OCI-LY7 (cell line): ENCODE results near the gene SYNPO.

Source experiments
- CTCF ChIP-seq: fragments of 200-600 bp; sonication (generic); conservative IDR thresholded peaks from 2 replicates; pipeline ENCODE4 v1.5.1; 2014; ENCODE audit warnings: mild to moderate bottlenecking, antibody characterized with exemption, low read length, moderate library complexity, mixed read lengths
- EZH2phosphoT487 ChIP-seq: fragments of 200-600 bp; sonication (generic); IDR thresholded peaks from 2 replicates; pipeline ENCODE4 v1.6.1; 2018; ENCODE audit warnings: low read depth, borderline replicate concordance, mild to moderate bottlenecking, mixed run types, antibody characterized with exemption, low read length, moderate library complexity, mixed read lengths

DNA sequence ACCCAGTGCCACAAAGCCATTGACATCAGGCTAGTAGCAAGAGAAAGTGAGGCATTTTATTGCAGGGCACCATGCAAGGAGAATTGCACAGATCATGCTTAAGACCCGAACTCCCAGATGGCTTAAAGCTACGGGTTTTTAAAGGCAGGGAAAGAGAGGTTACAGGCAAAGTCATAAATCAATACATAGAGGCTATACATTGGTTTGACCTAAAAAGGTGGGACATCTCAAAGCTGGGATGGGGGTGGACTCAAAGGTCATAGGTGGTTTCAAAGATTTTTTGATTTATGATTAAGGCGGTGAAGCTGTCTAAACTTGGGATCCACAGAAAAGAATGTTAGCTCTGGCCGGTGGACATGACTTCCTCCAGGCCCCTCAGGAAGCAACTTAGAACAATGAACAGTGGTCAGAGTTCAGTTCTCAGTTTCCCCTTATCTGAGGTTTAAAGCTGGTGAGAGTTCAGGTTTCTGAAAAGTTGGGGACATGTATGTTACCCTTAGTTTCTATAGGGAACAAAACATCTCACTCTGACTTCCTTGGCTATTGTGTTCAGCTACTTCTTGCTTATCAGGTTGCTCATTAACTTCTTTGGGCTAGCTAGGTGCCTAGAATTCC is 66.4 kb downstream of the SYNPO start:
- no peak for TF ChIP-seq CTCF
- no peak for TF ChIP-seq EZH2phosphoT487
